Vagina (tissue), 2 donors: Measurements from ENCODE around the gene ELN.

Source experiments
- CTCF ChIP-seq, 3 experiments: fragments of 450-650 bp in 2 of 3; fragments of 200-600 bp in 1 of 3; sonication (generic) in 1 of 3; IDR thresholded peaks; one replicate each; pipeline ENCODE4 v1.5.1; 2017 to 2019; ENCODE audit warnings: antibody characterized with exemption in 3 of 3, mild to moderate bottlenecking in 2 of 3, moderate library complexity in 2 of 3
- POLR2A ChIP-seq, 2 donors: fragments of 450-650 bp; IDR thresholded peaks; one replicate each; pipeline ENCODE4 v1.6.1; 2017; ENCODE audit warnings: antibody characterized with exemption in 2 of 2, mild to moderate bottlenecking in 2 of 2, moderate library complexity in 2 of 2
- POLR2AphosphoS5 ChIP-seq, 2 donors: sonication (generic); formaldehyde crosslinking; IDR thresholded peaks; one replicate each; pipeline ENCODE4 v1.9.0; 2017; ENCODE audit warnings: antibody characterized with exemption in 2 of 2, mild to moderate bottlenecking in 2 of 2, low read depth in 1 of 2; ENCODE audit not compliant: insufficient read depth in 1 of 2

- no peak for TF ChIP-seq POLR2A (IDR thresholded peaks at IDR 0.05)
- no peak for TF ChIP-seq POLR2AphosphoS5 (IDR thresholded peaks at IDR 0.05; ENCODE audit: insufficient read depth in 1 of 2, low read depth in 1 of 2)
- TF ChIP-seq CTCF (IDR thresholded peaks at IDR 0.05): no peak
These were observed 30.5 kb downstream of the ELN start for GRCh38 chr7:74058486-74058885.
